Measurements from ENCODE around the gene TXNRD1. TPM values are rescaled to one million over a fixed set of nuclear protein-coding genes. Genes with fewer than 3 reads are reported as not detected.
A peak's percentile ranks its signal among the peaks of the same experiment; 100 is the strongest.
"Not testable (repeated sequence)": the region's sequence is repeated elsewhere in the genome, so short reads cannot be mapped to it uniquely, and the experiment has no call there.

TXNRD1 gene
- total and polyA plus RNA-seq, 7 experiments from 2014 or later = 19.1 to 73.5 (median 35.6) TPM

DNA sequence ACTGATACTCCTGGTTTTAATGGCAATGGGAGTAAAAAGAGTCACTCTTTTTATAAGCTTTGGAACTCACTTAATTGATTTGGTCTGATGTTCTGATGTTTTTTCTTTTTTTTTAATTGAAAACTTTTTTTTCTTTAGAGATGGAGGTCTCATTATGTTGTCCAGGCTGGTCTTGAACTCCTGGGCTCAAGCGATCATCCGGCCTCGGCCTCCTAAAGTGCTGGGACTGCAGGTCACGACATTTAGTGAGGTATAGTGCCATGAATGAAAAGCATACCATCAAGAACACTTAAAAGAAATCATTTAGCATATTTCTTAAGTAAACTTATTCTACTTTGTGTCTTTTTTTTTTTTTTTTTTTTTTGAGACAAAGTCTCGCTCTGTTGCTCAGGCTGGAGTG is 75.3 kb downstream of the TXNRD1 start:
- peaks cover 0 to 1% (median 0%) of the 10 kb centered on the region in 11 donors for H3K9me3 Mint-ChIP-seq
- H3K4me1 ChIP-seq (ENCODE audit: control insufficient read depth in 2 of 2, insufficient read depth in 2 of 2, low read length in 2 of 2) = peaks cover 18 to 19% of the 10 kb centered on the region in 2 donors
- no peak overlapping the region for H3K27ac Mint-ChIP-seq
- ATAC-seq = no peak
- peaks cover 0 to 29% (median 7%) of the 10 kb centered on the region in 5 donors for H3K36me3 Mint-ChIP-seq
- peaks cover 17 to 61% (median 44%) of the 10 kb centered on the region in 7 donors for H3K4me1 Mint-ChIP-seq
- intact Hi-C loops (cut with micrococcal nuclease) = no loop called here
- ChIA-PET CTCF (interaction anchor here (0.6 to 1.1 kb wide), 2 partner anchors 13 to 78 kb away, joined by 3 to 4 read pairs; partner anchors contain the start of gene EID3), POLR2A (interaction anchor here (1.6 to 5.6 kb wide), 2 partner anchors 12 to 817 kb away, joined by 3 to 66 read pairs; partner anchors contain the start of genes EID3 and WASHC4)
- DNase-seq = no peak
- no peaks in the 10 kb centered on the region for H3K9me3 ChIP-seq (ENCODE audit: control insufficient read depth in 2 of 3, low read length in 3 of 3)
- H3K4me3 ChIP-seq (ENCODE audit: low read length) = no peak overlapping the region
- H3K4me3 Mint-ChIP-seq = no peak overlapping the region
- H3K27me3 ChIP-seq (ENCODE audit: control insufficient read depth in 2 of 2, insufficient read depth in 2 of 2, low read length in 2 of 2) = no peaks in the 10 kb centered on the region
- no peaks in the 10 kb centered on the region for H3K27me3 Mint-ChIP-seq
- H3K36me3 ChIP-seq (ENCODE audit: control insufficient read depth in 2 of 3, insufficient read depth in 3 of 3, low read length in 3 of 3) = peaks cover 0 to 23% (median 6%) of the 10 kb centered on the region in 3 experiments
- H3K27ac ChIP-seq (ENCODE audit: low read depth, low read length) = no peak overlapping the region

- CTCF ChIA-PET = no interaction called here
- ATAC-seq = no peak
- Mint-ChIP-seq H3K4me1 (peaks cover 17 to 50% (median 38%) of the 10 kb centered on the region in 7 donors), H3K4me3 (no peak overlapping the region), H3K9me3 (peaks cover 0 to 1% (median 0%) of the 10 kb centered on the region in 11 donors), H3K27ac (no peak overlapping the region), H3K27me3 (no peaks in the 10 kb centered on the region), H3K36me3 (peaks cover 0 to 32% (median 7%) of the 10 kb centered on the region in 5 donors)
- intact Hi-C loops (cut with micrococcal nuclease) = no loop called here
- no peak overlapping the region for H3K27ac ChIP-seq (ENCODE audit: low read depth, low read length)
- POLR2A ChIA-PET = interaction anchor here (0.6 to 1.2 kb wide), 3 partner anchors 11 to 154 kb away, joined by 3 to 4 read pairs (median 3); partner anchors contain the start of genes EID3 and NFYB
- H3K9me3 ChIP-seq (ENCODE audit: control insufficient read depth in 2 of 3, low read length in 3 of 3) = no peaks in the 10 kb centered on the region
- no peaks in the 10 kb centered on the region for H3K27me3 ChIP-seq (ENCODE audit: control insufficient read depth in 2 of 2, insufficient read depth in 2 of 2, low read length in 2 of 2)
- peaks cover 0 to 25% (median 9%) of the 10 kb centered on the region in 3 experiments for H3K36me3 ChIP-seq (ENCODE audit: control insufficient read depth in 2 of 3, insufficient read depth in 3 of 3, low read length in 3 of 3)
- peaks cover 12 to 13% of the 10 kb centered on the region in 2 donors for H3K4me1 ChIP-seq (ENCODE audit: control insufficient read depth in 2 of 2, insufficient read depth in 2 of 2, low read length in 2 of 2)
- DNase-seq = no peak
- no peak overlapping the region for H3K4me3 ChIP-seq (ENCODE audit: low read length)
These were observed 76.4 kb downstream of the TXNRD1 start for GRCh38 chr12:104291867-104292524.

DNA sequence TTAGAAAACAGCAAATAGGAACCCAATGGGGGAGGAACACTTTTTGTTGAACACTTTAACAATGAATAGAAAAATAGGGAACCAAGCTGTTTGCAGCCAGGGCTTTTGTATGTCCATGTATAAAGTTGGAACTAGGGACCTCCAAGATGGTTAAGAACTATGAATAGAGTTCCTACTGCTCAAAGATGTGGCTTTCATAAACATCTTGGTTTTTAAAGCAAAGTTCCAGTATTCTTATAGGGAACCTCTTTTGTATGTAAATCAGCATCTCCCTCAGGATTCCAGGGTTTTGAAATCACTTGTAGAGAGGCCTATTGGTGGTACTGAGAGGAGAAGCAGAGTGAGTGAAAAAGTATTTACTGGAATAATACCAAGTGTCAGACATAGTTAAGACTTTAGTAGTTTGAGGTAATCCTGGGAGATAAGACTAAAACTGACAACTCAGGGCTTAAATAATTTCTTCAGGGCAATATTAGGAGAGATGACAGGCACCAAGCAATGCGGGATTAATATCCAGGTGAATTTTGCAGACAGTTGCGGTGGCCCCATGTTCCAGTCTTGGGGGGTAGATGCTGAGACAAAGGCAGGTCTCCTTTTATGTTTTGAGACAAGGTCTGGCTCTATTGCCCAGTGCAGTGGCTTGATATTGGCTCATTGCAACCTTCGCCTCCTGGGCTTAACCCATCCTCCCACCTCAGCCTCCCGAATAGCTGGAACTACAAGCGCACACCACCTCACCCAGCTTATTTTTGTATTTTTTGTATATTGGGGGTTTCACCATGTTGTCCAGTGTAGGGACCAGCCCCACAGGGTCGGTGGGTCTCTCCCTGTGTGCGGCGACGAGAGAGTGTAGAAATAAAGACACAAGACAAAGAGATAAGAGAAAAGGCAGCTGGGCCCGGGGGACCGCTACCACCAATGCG is 77.6 kb downstream of the TXNRD1 start:
- POLR2A ChIA-PET = interaction anchor here (1.0 kb wide), 1 partner anchor 155 kb away, joined by 3 read pairs; the partner anchor contains the start of gene NFYB
- peaks cover 0 to 1% (median 0%) of the 10 kb centered on the region in 11 donors for H3K9me3 Mint-ChIP-seq
- intact Hi-C loops (cut with micrococcal nuclease) = no loop called here
- no peaks in the 10 kb centered on the region for H3K9me3 ChIP-seq (ENCODE audit: control insufficient read depth in 2 of 3, low read length in 3 of 3)
- no peaks in the 10 kb centered on the region for H3K27me3 ChIP-seq (ENCODE audit: control insufficient read depth in 2 of 2, insufficient read depth in 2 of 2, low read length in 2 of 2)
- no peak overlapping the region for H3K27ac Mint-ChIP-seq
- no peak overlapping the region for H3K4me3 ChIP-seq (ENCODE audit: low read length)
- DNase-seq (no peak), ATAC-seq (no peak)
- H3K27ac ChIP-seq (ENCODE audit: low read depth, low read length) = no peak overlapping the region
- peaks cover 8 to 44% (median 33%) of the 10 kb centered on the region in 7 donors for H3K4me1 Mint-ChIP-seq
- peaks cover 10 to 11% of the 10 kb centered on the region in 2 donors for H3K4me1 ChIP-seq (ENCODE audit: control insufficient read depth in 2 of 2, insufficient read depth in 2 of 2, low read length in 2 of 2)
- CTCF ChIA-PET = interaction anchor here (0.7 kb wide), 1 partner anchor 65 kb away, joined by 3 read pairs; no protein-coding TSS in a partner anchor
- H3K36me3 ChIP-seq (ENCODE audit: control insufficient read depth in 2 of 3, insufficient read depth in 3 of 3, low read length in 3 of 3) = peaks cover 0 to 22% (median 9%) of the 10 kb centered on the region in 3 experiments
- H3K27me3 Mint-ChIP-seq = no peaks in the 10 kb centered on the region
- H3K36me3 Mint-ChIP-seq = peaks cover 0 to 32% (median 7%) of the 10 kb centered on the region in 5 donors
- no peak overlapping the region for H3K4me3 Mint-ChIP-seq

- H3K27me3 Mint-ChIP-seq; H3K9me3 ChIP-seq (ENCODE audit: control insufficient read depth in 2 of 3, low read length in 3 of 3); ATAC-seq; H3K27me3 ChIP-seq (ENCODE audit: control insufficient read depth in 2 of 2, insufficient read depth in 2 of 2, low read length in 2 of 2); H3K27ac ChIP-seq (ENCODE audit: low read depth, low read length); H3K4me3 Mint-ChIP-seq; H3K27ac Mint-ChIP-seq; intact Hi-C loops (cut with micrococcal nuclease); DNase-seq; CTCF ChIA-PET; H3K4me3 ChIP-seq (ENCODE audit: low read length); H3K9me3 Mint-ChIP-seq; H3K4me1 ChIP-seq (ENCODE audit: control insufficient read depth in 2 of 2, insufficient read depth in 2 of 2, low read length in 2 of 2); POLR2A ChIA-PET: not testable (repeated sequence)
- H3K36me3 Mint-ChIP-seq = peaks cover 0 to 32% (median 7%) of the 10 kb centered on the region in 5 donors
- H3K4me1 Mint-ChIP-seq = peaks cover 6 to 44% (median 21%) of the 10 kb centered on the region in 7 donors
- H3K36me3 ChIP-seq (ENCODE audit: control insufficient read depth in 2 of 3, insufficient read depth in 3 of 3, low read length in 3 of 3) = peaks cover 0 to 22% (median 9%) of the 10 kb centered on the region in 3 experiments
These were observed 78.7 kb downstream of the TXNRD1 start for GRCh38 chr12:104294158-104294859.

- Mint-ChIP-seq H3K27ac (peak overlapping the region in 1 of 9 donors; percentile 4), H3K27me3 (no peaks in the 10 kb centered on the region), H3K9me3 (no peaks in the 10 kb centered on the region), H3K4me1 (peaks cover 7 to 47% (median 20%) of the 10 kb centered on the region in 7 donors), H3K36me3 (peaks cover 0 to 36% (median 10%) of the 10 kb centered on the region in 5 donors), H3K4me3 (no peak overlapping the region)
- Histone ChIP-seq H3K4me1 (ENCODE audit: control insufficient read depth in 2 of 2, insufficient read depth in 2 of 2, low read length in 2 of 2) (no peaks in the 10 kb centered on the region), H3K4me3 (ENCODE audit: low read length) (no peak overlapping the region), H3K27me3 (ENCODE audit: control insufficient read depth in 2 of 2, insufficient read depth in 2 of 2, low read length in 2 of 2) (no peaks in the 10 kb centered on the region), H3K27ac (ENCODE audit: low read depth, low read length) (no peak overlapping the region), H3K9me3 (ENCODE audit: control insufficient read depth in 2 of 3, low read length in 3 of 3) (no peaks in the 10 kb centered on the region), H3K36me3 (ENCODE audit: control insufficient read depth in 2 of 3, insufficient read depth in 3 of 3, low read length in 3 of 3) (peaks cover 0 to 22% (median 9%) of the 10 kb centered on the region in 3 experiments)
- CTCF ChIA-PET = no interaction called here
- DNase-seq (no peak), ATAC-seq (no peak)
- intact Hi-C loops (cut with micrococcal nuclease) = no loop called here
- POLR2A ChIA-PET = interaction anchor here (1.2 kb wide), 1 partner anchor 11 kb away, joined by 3 read pairs; no protein-coding TSS in a partner anchor
These were observed 79.5 kb downstream of the TXNRD1 start for GRCh38 chr12:104294927-104295668.

Measured in naive thymus-derived CD4-positive, alpha-beta T cell (primary cell).